GM13976 (cell line): ENCODE data around the gene EIF2D.

ENCODE experiments used
- DNase-seq: peaks from one replicate; pipeline ENCODE4 v3.0.0; 2012; ENCODE audit warnings: low spot score
- in situ Hi-C: fragments of 300-500 bp; cut with MboI; formaldehyde crosslinking; loops from one replicate; pipeline ENCODE4 v1.12.0; 2022; ENCODE audit warnings: low sequenced_read_pairs, mixed read lengths, inconsistent platforms; ENCODE audit not compliant: unreplicated experiment
- TF ChIP-seq, protein P1 (sequence below): IDR thresholded peaks from 2 replicates; pipeline ENCODE4 v1.5.1; 2012; ENCODE audit warnings: borderline replicate concordance, mild to moderate bottlenecking; ENCODE audit not compliant: insufficient read depth; ENCODE audit errors: extremely low read depth, missing control alignments, control extremely low read depth

Gene EIF2D, protein sequence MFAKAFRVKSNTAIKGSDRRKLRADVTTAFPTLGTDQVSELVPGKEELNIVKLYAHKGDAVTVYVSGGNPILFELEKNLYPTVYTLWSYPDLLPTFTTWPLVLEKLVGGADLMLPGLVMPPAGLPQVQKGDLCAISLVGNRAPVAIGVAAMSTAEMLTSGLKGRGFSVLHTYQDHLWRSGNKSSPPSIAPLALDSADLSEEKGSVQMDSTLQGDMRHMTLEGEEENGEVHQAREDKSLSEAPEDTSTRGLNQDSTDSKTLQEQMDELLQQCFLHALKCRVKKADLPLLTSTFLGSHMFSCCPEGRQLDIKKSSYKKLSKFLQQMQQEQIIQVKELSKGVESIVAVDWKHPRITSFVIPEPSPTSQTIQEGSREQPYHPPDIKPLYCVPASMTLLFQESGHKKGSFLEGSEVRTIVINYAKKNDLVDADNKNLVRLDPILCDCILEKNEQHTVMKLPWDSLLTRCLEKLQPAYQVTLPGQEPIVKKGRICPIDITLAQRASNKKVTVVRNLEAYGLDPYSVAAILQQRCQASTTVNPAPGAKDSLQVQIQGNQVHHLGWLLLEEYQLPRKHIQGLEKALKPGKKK

DNA sequence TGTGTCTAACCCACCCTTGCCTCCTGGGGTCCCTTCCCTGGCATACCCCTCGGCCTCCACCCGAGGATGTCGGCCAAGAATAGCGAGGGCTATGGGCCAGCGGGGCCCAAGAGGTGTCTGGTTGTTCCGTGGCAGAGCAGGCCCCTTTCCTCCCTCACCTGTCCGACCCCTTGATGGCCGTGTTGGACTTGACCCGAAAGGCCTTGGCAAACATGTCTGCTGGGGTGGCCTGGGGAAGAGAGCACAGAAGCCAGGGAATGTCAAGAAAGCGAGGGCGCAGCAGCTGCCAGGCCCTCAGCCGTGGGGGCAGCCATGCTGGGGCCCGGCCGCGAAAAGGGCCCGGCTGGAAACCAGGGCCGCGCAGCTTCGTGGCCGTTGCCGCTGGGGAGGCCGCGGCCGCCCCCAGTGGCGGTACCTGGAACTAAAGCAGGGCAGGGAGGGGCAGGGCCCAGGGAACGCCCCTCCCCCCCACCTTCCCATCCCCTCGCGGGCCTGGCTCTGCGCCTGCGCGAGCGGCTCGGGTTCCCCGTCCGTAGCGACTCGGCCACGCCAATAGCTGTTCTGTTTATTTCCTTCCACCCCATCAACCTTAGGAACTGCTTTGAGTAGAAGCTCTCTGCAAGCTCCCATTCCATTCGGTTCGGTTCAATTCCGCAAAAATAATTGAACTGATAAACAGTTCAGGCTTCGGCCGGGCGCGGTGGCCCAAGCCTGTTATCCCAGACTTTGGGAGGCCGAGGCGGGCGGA, at the start of gene EIF2D:
Gene EIF2D, minus strand, starts transcription at position 337 of the 748 bp plus-strand sequence. Its CDS starts 123 bp downstream, at position 214.
- in situ Hi-C loops: no loop called here

DNA sequence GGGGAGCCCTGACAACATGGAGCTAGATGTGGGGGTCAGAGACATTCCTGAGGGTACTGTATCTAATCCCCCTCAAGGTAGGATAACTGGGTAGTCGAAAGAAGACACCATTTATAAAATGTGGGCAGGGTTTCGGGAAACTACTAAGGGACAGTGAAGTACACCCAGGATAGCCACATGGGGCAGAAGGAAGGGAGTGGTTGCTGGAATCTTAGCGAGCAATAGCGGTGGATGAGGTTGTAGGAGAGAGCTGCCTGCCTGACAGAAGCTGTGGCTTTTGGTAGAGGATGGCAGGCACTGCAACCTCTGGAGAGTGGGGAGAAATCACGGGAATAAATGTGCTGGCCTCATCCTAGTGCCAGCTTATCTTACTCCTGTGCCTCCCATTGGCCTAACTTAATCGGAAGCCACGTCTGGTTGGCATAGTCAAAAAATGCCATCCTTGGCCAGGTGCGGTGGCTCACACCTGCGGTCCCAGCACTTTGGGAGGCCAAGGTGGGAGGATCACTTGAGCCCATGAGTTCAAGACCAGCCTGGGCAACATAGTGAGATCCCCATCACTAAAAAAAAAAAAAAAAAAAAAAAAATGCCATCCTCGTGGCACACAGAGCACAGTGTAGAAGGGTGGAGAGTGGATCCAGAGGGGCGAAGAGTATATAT, 49.0 kb upstream of the EIF2D start:
- DNase-seq: no peak
- TF ChIP-seq, protein P1, sequence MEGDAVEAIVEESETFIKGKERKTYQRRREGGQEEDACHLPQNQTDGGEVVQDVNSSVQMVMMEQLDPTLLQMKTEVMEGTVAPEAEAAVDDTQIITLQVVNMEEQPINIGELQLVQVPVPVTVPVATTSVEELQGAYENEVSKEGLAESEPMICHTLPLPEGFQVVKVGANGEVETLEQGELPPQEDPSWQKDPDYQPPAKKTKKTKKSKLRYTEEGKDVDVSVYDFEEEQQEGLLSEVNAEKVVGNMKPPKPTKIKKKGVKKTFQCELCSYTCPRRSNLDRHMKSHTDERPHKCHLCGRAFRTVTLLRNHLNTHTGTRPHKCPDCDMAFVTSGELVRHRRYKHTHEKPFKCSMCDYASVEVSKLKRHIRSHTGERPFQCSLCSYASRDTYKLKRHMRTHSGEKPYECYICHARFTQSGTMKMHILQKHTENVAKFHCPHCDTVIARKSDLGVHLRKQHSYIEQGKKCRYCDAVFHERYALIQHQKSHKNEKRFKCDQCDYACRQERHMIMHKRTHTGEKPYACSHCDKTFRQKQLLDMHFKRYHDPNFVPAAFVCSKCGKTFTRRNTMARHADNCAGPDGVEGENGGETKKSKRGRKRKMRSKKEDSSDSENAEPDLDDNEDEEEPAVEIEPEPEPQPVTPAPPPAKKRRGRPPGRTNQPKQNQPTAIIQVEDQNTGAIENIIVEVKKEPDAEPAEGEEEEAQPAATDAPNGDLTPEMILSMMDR: no peak
- in situ Hi-C loops: no loop called here

More for the DNA sequence above, at the start of gene EIF2D:
- TF ChIP-seq, protein P1: peak; percentile 98
- peak; percentile 100 for DNase-seq

DNA sequence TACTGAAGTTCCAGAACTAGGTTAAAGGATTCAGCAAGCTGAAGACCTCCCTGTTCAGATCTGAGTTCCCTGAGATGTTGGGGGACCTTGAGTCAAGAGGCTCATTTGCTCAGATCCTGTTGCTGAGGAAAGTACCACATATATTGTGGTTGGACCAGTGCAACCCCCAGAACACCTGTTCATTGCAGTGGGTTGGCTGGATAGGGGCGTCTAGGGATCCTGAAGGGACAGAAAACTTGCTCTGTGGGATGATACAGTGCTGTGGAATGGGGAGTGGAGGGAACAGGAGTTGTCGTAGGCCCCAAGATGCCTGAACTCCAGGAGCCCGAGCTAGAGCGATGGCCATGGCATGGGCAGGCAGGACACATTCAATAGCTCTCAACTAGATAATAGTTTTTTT, 47.9 kb upstream of the EIF2D start:
- TF ChIP-seq, protein P1: no peak
- no peak for DNase-seq
- in situ Hi-C loops: no loop called here

DNA sequence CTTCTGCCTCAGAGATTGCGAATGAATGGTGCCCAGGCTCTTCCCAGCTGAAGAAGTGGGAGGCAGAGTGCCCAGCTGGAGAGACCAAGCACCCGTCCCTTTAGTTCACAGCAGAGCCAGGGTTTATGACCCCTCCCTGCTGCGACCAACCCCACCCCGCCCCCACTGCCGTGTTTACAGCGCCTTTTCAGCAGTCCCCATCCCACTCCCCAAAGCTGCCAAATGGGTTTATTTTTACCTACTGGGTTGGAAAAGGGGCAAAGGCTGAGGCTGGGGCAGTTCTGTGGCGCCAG, 46.7 kb upstream of the EIF2D start:
- TF ChIP-seq, protein P1: no peak
- in situ Hi-C loops: no loop called here
- DNase-seq: no peak

DNA sequence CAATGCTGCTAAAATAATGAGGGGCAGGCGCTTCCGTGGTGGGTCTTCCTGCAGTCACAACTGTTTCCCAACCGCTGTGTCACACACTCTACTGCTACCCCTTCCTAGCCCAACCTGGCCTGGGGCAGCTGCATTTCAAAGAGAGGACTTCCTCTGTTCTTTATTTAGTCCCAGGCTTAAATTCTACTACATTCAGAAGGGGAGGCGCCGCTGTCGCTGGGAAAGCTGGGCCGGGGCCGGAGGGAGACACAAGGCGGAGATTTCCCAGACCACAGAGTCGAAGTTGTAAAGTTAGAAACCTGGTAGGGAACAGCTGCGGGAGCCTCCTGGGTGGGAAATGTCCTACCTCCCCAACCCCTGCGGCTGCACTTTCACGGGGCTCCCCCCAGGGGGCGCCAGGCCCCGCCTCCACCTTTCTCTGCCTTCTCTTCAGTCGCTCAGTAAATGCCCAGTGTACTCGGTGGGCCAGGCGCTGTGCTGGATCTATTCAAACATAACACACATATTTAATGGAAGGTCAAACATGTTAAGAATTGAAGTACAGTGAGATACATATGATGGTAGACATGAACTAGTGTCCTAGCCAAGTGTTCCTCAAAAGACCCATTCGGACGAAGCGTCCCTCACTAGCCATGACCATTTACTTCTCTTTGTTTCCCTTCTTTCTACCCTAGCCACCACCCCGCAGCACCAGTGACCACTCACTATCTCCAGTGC, 46.2 kb upstream of the EIF2D start:
- TF ChIP-seq, protein P1: peak; percentile 73
- peak; percentile 83 for DNase-seq
- in situ Hi-C loops: no loop called here

DNA sequence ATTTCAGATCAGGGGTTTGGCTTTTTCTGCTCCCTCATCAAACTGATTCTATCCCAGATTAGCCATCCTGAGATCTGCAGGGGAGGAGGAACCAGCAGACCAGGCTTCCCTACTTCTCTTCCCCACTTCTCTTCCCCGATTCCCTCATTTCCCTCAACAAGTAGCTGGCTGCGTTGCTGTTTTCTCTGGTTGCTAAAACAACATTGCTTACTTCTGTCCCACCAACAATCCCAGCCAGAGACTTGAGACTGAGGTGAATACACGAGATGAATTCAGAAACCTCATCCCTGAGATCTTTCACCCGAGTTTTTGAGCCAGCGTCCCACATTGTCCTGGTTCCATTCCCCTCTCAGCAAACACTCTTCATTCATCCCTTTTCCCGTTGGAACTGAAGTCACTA, 45.5 kb upstream of the EIF2D start:
- in situ Hi-C loops: no loop called here
- TF ChIP-seq, protein P1: no peak
- no peak for DNase-seq
